HG02884 (cell line): ENCODE measurements around the gene RGS7.
"Not testable (repeated sequence)": the region's sequence is repeated elsewhere in the genome, so short reads cannot be mapped to it uniquely, and the experiment has no call there.

Experiments
- ATAC-seq: cut with Tn5 transposase; IDR thresholded peaks from one replicate; pipeline ENCODE4 v1.9.1; 2021; ENCODE audit warnings: mild to moderate bottlenecking, moderate library complexity; ENCODE audit not compliant: unreplicated experiment

The RGS7 gene

GRCh38 chr1:240739139-240739538 lies 617.9 kb downstream of the RGS7 start:
- ATAC-seq = no peak

- no peak for ATAC-seq
Measured at GRCh38 chr1:240737766-240738265, 619.2 kb downstream of the RGS7 start.

GRCh38 chr1:240737298-240737697 lies 619.7 kb downstream of the RGS7 start:
- ATAC-seq = no peak

GRCh38 chr1:240734705-240735104 lies 622.3 kb downstream of the RGS7 start:
- not testable (repeated sequence) for ATAC-seq

- no peak for ATAC-seq
Measured at GRCh38 chr1:240734001-240734400, 623.0 kb downstream of the RGS7 start.

- ATAC-seq = peak; percentile 80
Measured at GRCh38 chr1:240732390-240732789, 624.6 kb downstream of the RGS7 start.
